Activated CD8-positive, alpha-beta T cell treated with anti-CD3 and anti-CD28 coated beads for 36 hours (primary cell): ENCODE data around the gene RIC8A. TPM values are rescaled to one million over a fixed set of nuclear protein-coding genes. Genes with fewer than 3 reads are reported as not detected.

ENCODE experiments used
- ATAC-seq: fragments of 200-7000 bp; cut with Tn5 transposase; one replicate; pipeline ENCODE4 v1.10.0; 2021; ENCODE audit warnings: mild to moderate bottlenecking, moderate library complexity
- CTCF ChIA-PET: fragments of 350-600 bp; sonication (Branson Sonifier 250); formaldehyde crosslinking; loops from one replicate; lab custom pipeline; 2021; ENCODE audit warnings: antibody characterized with exemption; lab: Charles Lee
- POLR2A ChIA-PET: fragments of 350-600 bp; sonication (Branson Sonifier 250); formaldehyde crosslinking; loops from one replicate; lab custom pipeline; 2021; ENCODE audit warnings: antibody characterized with exemption; lab: Charles Lee
- DNase-seq: peaks from one replicate; pipeline ENCODE4 v3.0.0-alpha.2; 2020
- H3K27ac Mint-ChIP-seq: one replicate; pipeline ENCODE4 v1.8.0; 2021; ENCODE audit warnings: mild to moderate bottlenecking, mixed read lengths
- H3K27me3 Mint-ChIP-seq: one replicate; pipeline ENCODE4 v1.8.0; 2021; ENCODE audit warnings: mixed read lengths
- H3K36me3 Mint-ChIP-seq: one replicate; pipeline ENCODE4 v1.8.0; 2021; ENCODE audit warnings: low read depth, mixed read lengths
- H3K4me1 Mint-ChIP-seq: one replicate; pipeline ENCODE4 v1.8.0; 2021; ENCODE audit warnings: low read depth, mixed read lengths
- H3K4me3 Mint-ChIP-seq: one replicate; pipeline ENCODE4 v1.8.0; 2021; ENCODE audit warnings: mild to moderate bottlenecking, moderate library complexity, mixed read lengths
- H3K9me3 Mint-ChIP-seq: one replicate; pipeline ENCODE4 v1.8.0; 2021; ENCODE audit warnings: mixed read lengths
- intact Hi-C: fragments of 100-400 bp; cut with micrococcal nuclease; formaldehyde crosslinking; loops from one replicate; pipeline ENCODE4 v1.10.0; 2022
- total RNA-seq, 2 experiments: library from RNA; stranded (reverse); gene quantifications; one replicate each; pipeline ENCODE4 v1.2.3, GENCODE V29; 2021
- TF ChIP-seq, protein P1 (sequence below): fragments of 200-600 bp; IDR thresholded peaks from one replicate; pipeline ENCODE4 v1.8.0; 2022; ENCODE audit warnings: antibody characterized with exemption, mild to moderate bottlenecking

The RIC8A gene
- total RNA-seq, 2 experiments from 2014 or later, result 96.5 to 108 TPM

- Mint-ChIP-seq H3K4me1 (peaks cover 14% of the 10 kb centered on the region), H3K27ac (no peak overlapping the region), H3K27me3 (no peaks in the 10 kb centered on the region), H3K4me3 (no peak overlapping the region), H3K9me3 (no peaks in the 10 kb centered on the region), H3K36me3 (peaks cover 3% of the 10 kb centered on the region)
- TF ChIP-seq, protein P1, sequence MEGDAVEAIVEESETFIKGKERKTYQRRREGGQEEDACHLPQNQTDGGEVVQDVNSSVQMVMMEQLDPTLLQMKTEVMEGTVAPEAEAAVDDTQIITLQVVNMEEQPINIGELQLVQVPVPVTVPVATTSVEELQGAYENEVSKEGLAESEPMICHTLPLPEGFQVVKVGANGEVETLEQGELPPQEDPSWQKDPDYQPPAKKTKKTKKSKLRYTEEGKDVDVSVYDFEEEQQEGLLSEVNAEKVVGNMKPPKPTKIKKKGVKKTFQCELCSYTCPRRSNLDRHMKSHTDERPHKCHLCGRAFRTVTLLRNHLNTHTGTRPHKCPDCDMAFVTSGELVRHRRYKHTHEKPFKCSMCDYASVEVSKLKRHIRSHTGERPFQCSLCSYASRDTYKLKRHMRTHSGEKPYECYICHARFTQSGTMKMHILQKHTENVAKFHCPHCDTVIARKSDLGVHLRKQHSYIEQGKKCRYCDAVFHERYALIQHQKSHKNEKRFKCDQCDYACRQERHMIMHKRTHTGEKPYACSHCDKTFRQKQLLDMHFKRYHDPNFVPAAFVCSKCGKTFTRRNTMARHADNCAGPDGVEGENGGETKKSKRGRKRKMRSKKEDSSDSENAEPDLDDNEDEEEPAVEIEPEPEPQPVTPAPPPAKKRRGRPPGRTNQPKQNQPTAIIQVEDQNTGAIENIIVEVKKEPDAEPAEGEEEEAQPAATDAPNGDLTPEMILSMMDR, result no peak
- ChIA-PET CTCF (interaction anchor here (0.6 to 1.2 kb wide), 2 partner anchors 53 to 108 kb away, joined by 3 to 6 read pairs; no protein-coding TSS in a partner anchor), POLR2A (interaction anchor here (1.5 kb wide), 1 partner anchor 10 kb away, joined by 7 read pairs; the partner anchor contains the start of gene BET1L)
- intact Hi-C loops, result no loop called here
- DNase-seq (no peak), ATAC-seq (no peak)
Measured at GRCh38 chr11:196786-197731, 10.4 kb upstream of the RIC8A start.

DNA sequence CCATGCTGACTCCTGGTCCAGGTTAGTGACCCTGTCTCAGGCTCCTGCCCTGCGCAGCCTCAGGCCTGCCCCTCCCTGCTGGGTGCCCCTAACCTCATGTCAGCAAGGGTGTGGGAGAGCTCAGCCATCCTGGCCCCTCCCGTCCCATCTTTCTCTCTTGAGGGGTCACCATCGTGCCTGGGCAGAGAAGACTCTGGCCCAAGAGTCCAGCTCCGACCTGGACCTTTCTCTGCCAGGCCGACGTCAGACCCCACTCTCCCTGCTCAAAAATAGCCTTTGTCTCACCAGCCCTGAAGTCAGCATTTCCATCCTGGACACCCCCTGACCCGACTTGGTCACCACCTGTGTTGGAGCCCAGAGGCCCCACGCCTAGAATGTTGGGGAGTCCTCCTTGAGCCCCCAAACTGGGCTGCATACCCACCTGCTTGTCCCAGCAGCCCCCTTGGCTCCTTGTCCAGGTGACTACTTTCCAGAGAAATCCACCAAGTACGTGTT is 9.7 kb upstream of the RIC8A start:
- DNase-seq, result peak; percentile 1
- ATAC-seq, result no peak
- TF ChIP-seq, protein P1, result no peak
- intact Hi-C loops, result no loop called here
- no peaks in the 10 kb centered on the region for H3K9me3 Mint-ChIP-seq
- H3K27ac Mint-ChIP-seq, result no peak overlapping the region
- H3K4me1 Mint-ChIP-seq, result peaks cover 19% of the 10 kb centered on the region
- POLR2A ChIA-PET, result interaction anchor here (1.5 kb wide), 1 partner anchor 9 kb away, joined by 7 read pairs; the partner anchor contains the start of gene BET1L
- H3K4me3 Mint-ChIP-seq, result no peak overlapping the region
- H3K27me3 Mint-ChIP-seq, result no peaks in the 10 kb centered on the region
- H3K36me3 Mint-ChIP-seq, result peaks cover 7% of the 10 kb centered on the region
- CTCF ChIA-PET, result interaction anchor here (0.6 kb wide), 1 partner anchor 107 kb away, joined by 3 read pairs; no protein-coding TSS in a partner anchor

GRCh38 chr11:198236-198806 is 9.2 kb upstream of the RIC8A start:
- Mint-ChIP-seq H3K36me3 (peaks cover 10% of the 10 kb centered on the region), H3K27ac (no peak overlapping the region), H3K9me3 (no peaks in the 10 kb centered on the region), H3K27me3 (no peaks in the 10 kb centered on the region), H3K4me3 (no peak overlapping the region), H3K4me1 (peaks cover 24% of the 10 kb centered on the region)
- DNase-seq (no peak), ATAC-seq (no peak)
- ChIA-PET POLR2A (no interaction called here), CTCF (no interaction called here)
- intact Hi-C loops, result no loop called here
- TF ChIP-seq, protein P1, result no peak

GRCh38 chr11:199004-199581 is 8.4 kb upstream of the RIC8A start:
- peaks cover 10% of the 10 kb centered on the region for H3K36me3 Mint-ChIP-seq

More at GRCh38 chr11:199004-199581, 8.4 kb upstream of the RIC8A start:
- DNase-seq (peak; percentile 3), ATAC-seq (no peak)
- intact Hi-C loops, result no loop called here
- Mint-ChIP-seq H3K4me1 (peaks cover 32% of the 10 kb centered on the region), H3K27ac (no peak overlapping the region), H3K9me3 (no peaks in the 10 kb centered on the region), H3K27me3 (no peaks in the 10 kb centered on the region), H3K4me3 (no peak overlapping the region)
- POLR2A ChIA-PET, result interaction anchor here (0.8 kb wide), 2 partner anchors 10 to 69 kb away, joined by 3 to 4 read pairs; no protein-coding TSS in a partner anchor
- TF ChIP-seq, protein P1, result no peak
- CTCF ChIA-PET, result interaction anchor here (1.0 kb wide), 1 partner anchor 51 kb away, joined by 3 read pairs; no protein-coding TSS in a partner anchor
